Activated CD8-positive, alpha-beta memory T cell treated with anti-CD3 and anti-CD28 coated beads, Interleukin-2, amount 50 U/mL, for 1 hour (primary cell): Measurements from ENCODE around the gene MARCHF2.
"Not testable (repeated sequence)": the region's sequence is repeated elsewhere in the genome, so short reads cannot be mapped to it uniquely, and the experiment has no call there.

Experiments used
- DNase-seq: peaks from one replicate; pipeline ENCODE4 v3.0.0-alpha.2; 2020; ENCODE audit errors: extremely low read depth

MARCHF2 gene

DNA sequence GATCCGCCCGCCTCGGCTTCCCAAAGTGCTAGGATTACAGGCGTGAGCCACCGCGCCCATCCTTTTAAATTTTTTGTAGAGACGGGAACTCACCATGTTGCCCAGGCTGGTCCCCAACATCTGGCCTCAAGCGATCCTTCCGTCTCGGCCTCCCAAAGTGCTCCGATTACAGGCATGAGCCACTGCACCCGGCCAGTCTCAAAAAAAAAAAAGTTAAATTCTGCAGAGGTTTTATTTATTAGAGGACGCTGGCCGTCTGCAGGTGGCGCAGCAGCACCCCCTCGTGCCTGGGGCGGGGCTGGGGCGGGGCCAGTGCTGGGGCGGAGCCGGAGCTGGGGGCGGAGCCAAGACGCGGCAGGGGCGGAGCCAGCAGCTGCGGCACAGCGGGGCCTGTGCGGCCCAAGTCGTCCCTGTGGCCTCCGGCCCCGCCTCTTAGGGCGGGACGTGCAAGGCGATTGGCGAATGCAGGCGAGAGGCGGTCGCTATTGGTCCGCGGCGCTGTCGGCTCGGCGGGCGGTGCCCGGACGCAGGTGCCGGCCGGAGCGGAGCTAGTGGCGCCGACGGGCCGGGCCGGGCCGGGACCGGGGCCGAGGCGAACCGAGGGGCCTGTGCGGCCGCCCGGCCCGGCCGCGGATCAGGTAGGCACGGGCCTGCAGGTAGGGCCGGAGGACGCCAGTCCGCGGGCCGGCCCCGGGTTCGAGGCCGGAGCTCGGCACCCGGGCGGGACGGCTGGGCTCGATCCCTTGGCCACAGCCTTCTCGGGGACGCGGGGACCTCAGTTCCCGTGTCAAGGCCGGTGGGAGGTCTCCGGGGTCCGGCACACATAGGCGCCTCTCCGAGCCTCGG is at the start of gene MARCHF2:
MARCHF2 (plus strand) TSS at position 523 of the 846 bp plus-strand sequence. CDS start 8,536 bp downstream, outside the sequence.
- DNase-seq = peak; percentile 77

GRCh38 chr19:8363803-8364771 is 49.0 kb upstream of the MARCHF2 start, which contains the start of gene ANGPTL4:
TSS of gene ANGPTL4 (plus strand) at chr19:8364155. CDS start at chr19:8364322, 167 bp downstream.
- no peak for DNase-seq

DNA sequence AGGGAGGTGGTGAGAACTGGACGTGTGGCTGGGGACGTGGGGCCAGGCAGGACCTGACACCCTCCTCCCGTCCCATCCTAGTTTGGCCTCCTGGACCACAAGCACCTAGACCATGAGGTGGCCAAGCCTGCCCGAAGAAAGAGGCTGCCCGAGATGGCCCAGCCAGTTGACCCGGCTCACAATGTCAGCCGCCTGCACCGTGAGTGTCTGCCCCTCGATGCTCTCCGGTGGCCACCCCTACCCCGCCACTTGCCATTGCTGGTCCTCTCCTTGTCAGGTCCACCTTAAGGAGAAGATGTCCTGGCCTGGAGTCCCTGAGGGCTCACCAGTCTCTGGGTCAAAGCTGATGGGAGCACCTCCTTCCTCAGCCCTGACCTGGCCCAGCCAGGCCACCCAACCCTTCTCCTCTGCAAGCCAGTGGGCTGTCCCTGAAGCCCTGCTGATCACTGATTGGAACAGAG is 47.0 kb upstream of the MARCHF2 start:
- DNase-seq = no peak

- DNase-seq = no peak
Measured at GRCh38 chr19:8366961-8367326, 46.2 kb upstream of the MARCHF2 start.

DNA sequence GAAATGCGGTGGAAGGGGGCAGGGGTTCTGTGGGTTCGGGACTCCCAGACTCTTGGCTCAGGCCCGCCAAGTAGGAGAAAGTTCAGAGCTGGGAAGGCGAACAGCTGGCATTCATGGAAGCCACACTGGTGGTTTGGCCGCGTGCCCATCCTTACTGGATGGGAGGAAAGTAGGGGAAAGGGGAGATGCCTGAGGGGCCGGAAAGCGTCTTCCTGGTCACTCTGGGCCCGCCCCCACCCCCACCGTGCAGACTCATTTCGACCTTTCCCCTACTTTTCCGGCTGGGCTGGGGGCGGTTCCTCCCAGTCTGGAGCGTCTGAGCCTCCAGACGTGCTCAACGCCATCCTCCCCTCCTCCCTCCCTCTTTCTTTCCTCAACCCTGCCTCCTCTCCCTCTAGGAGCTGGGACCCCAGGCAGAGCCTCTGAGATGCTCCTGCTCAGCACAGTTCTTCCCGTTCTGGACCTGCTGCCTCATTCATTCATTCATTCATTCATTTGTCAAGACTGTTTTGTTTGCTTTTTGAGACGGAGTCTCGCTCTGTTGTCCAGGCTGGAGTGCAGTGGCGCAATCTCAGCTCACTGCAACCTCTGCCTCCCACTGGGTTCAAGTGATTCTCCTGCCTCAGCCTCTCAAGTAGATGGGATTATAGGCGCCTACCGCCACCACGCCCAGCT is 45.6 kb upstream of the MARCHF2 start:
- no peak for DNase-seq

- DNase-seq = no peak
Measured at GRCh38 chr19:8370176-8371010, 42.7 kb upstream of the MARCHF2 start.

DNA sequence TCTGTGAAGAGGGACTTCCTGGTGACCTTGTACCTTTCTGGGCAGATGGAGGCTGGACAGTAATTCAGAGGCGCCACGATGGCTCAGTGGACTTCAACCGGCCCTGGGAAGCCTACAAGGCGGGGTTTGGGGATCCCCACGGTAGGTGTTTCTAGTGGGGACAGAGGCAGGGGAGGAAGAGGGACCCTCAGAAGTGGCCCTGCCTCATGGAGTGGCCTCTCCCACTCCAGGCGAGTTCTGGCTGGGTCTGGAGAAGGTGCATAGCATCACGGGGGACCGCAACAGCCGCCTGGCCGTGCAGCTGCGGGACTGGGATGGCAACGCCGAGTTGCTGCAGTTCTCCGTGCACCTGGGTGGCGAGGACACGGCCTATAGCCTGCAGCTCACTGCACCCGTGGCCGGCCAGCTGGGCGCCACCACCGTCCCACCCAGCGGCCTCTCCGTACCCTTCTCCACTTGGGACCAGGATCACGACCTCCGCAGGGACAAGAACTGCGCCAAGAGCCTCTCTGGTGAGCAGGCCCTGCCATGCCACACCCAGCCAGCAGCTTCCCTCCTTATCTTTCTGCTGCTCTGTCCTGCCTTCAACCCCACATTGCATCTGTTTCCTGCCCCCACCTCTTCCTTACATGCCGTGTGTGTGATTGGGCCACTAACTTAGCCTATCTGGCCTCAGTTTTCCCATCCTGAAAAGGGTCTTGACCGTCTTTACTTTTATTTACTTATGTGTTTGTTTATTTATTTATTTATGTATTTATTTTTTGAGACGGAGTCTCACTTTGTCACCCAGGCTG is 41.9 kb upstream of the MARCHF2 start:
- no peak for DNase-seq

DNA sequence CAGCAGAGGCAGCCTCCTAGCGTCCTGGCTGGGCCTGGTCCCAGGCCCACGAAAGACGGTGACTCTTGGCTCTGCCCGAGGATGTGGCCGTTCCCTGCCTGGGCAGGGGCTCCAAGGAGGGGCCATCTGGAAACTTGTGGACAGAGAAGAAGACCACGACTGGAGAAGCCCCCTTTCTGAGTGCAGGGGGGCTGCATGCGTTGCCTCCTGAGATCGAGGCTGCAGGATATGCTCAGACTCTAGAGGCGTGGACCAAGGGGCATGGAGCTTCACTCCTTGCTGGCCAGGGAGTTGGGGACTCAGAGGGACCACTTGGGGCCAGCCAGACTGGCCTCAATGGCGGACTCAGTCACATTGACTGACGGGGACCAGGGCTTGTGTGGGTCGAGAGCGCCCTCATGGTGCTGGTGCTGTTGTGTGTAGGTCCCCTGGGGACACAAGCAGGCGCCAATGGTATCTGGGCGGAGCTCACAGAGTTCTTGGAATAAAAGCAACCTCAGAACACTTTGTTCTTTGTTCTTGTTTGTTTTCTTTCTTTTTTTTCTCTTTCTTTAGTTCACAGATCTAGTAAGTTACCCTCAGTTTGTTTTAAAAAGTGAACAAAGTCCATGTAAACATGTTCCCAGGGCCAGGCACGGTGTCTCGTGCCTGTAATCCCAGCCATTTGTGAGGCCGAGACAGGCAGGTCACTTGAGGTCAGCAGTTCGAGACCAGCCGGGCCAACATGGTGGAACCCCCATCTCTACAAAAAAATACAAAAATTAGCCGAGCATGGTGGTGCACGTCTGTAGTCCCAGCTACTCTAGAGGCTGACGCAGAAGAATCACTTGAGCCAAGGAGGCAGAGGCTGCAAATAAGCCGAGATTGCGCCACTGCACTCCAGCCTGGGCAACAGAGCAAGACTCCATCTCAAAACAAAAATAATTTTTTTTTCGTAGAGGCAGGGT is 39.0 kb upstream of the MARCHF2 start:
- DNase-seq = no peak

DNA sequence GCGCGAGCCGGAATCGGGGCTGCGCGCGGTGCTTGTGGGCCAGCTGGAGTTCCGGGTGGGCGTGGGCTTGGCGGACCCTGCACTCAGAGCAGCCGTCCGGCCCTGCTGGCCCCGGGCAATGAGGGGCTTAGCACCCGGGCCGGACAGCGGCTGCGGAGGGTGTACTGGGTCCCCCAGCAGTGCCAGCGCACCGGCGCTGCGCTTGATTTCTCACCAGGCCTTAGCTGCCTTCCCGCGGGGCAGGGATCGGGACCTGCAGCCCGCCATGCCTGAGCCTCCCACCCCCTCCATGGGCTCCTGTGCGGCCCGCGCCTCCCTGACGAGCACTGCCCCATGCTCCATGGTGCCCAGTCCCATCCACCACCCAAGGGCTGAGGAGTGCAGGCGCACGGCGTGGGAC is 37.3 kb upstream of the MARCHF2 start:
- not testable (repeated sequence) for DNase-seq

- DNase-seq = not testable (repeated sequence)
Measured at GRCh38 chr19:8376373-8376974, 36.6 kb upstream of the MARCHF2 start.

- no peak for DNase-seq
Measured at GRCh38 chr19:8377598-8377997, 35.5 kb upstream of the MARCHF2 start.

- not testable (repeated sequence) for DNase-seq
Measured at GRCh38 chr19:8379156-8379891, 33.8 kb upstream of the MARCHF2 start.

DNA sequence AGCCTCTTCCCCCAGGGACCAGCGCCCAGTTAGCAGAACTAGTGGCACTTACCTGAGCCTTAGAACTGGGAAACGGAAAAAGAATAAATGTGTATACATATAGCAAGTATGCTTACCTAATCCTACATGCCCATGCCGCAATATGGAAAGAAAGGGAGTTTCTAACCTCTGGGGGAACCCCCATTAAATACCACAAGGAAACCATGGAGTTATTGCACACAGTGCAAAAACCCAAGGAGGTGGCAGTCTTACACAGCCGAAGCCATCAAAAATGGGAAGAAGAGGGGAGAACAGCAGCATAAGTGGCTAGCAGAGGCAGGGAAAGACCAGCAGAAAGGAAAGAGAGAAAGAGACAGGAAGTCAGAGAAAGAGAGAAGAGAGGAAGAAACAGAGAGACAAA is 28.5 kb upstream of the MARCHF2 start:
- not testable (repeated sequence) for DNase-seq

GRCh38 chr19:8385103-8385502 is 28.0 kb upstream of the MARCHF2 start:
- not testable (repeated sequence) for DNase-seq

GRCh38 chr19:8385566-8385965 is 27.5 kb upstream of the MARCHF2 start:
- not testable (repeated sequence) for DNase-seq

- DNase-seq = not testable (repeated sequence)
Measured at GRCh38 chr19:8386419-8386818, 26.7 kb upstream of the MARCHF2 start.

DNA sequence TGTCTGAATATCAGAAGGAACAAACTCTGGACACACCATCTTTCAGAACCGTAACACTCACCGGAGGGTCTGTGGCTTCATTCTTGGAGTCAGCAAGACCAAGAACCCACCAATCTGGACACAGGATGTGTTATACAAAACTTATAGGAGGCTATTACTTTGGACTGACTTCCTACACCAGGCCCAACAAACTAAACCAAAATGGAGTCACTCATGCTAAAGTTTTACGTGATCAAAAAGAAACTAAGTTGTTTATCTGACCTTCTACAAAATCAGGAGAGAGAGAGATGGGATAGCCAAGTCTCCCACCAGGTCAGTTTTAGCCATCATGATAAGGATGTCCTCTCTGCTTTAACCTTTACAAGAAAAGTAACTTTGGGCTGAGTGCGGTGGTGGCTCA is 26.1 kb upstream of the MARCHF2 start:
- no peak for DNase-seq
